Lung (tissue), 12 donors: ENCODE measurements around the gene ANO9. TPM values are rescaled to one million over a fixed set of nuclear protein-coding genes. Genes with fewer than 3 reads are reported as not detected.
"Not testable (repeated sequence)": the region's sequence is repeated elsewhere in the genome, so short reads cannot be mapped to it uniquely, and the experiment has no call there.

ENCODE experiments used
- ATAC-seq: fragments of 200-7000 bp; cut with Tn5 transposase; one replicate; pipeline ENCODE4 v1.9.1; 2020; ENCODE audit warnings: moderate number of reproducible peaks; ENCODE audit not compliant: insufficient read depth, low FRiP score
- DNase-seq, 3 donors: peaks; one replicate each; pipeline ENCODE4 v3.0.0-alpha.2; 2013 to 2017
- H3K27ac ChIP-seq, 2 donors: one replicate each; pipeline ENCODE4 v1.5.1; 2013; ENCODE audit warnings: mild to moderate bottlenecking in 2 of 2, moderate library complexity in 2 of 2, control low read depth in 1 of 2, inconsistent platforms in 1 of 2, low read depth in 1 of 2, low read length in 1 of 2
- H3K27me3 ChIP-seq, 3 donors: one replicate each; pipeline ENCODE4 v1.5.1; 2013; ENCODE audit warnings: low read length in 2 of 3; ENCODE audit not compliant: control insufficient read depth in 3 of 3, insufficient read depth in 3 of 3
- H3K36me3 ChIP-seq, 4 donors: one replicate each; pipeline ENCODE4 v1.5.1; 2013; ENCODE audit warnings: low read length in 4 of 4, mild to moderate bottlenecking in 1 of 4, moderate library complexity in 1 of 4; ENCODE audit not compliant: control insufficient read depth in 4 of 4, insufficient read depth in 4 of 4
- H3K4me1 ChIP-seq, 5 donors: one replicate each; pipeline ENCODE4 v1.5.1; 2013; ENCODE audit warnings: low read length in 5 of 5, mild to moderate bottlenecking in 2 of 5, moderate library complexity in 1 of 5; ENCODE audit not compliant: control insufficient read depth in 5 of 5, insufficient read depth in 5 of 5
- H3K4me3 ChIP-seq: one replicate; pipeline ENCODE4 v1.5.1; 2013; ENCODE audit warnings: mild to moderate bottlenecking, control low read depth, moderate library complexity
- H3K9ac ChIP-seq, 2 donors: one replicate each; pipeline ENCODE4 v1.5.1; 2013; ENCODE audit warnings: low read length in 2 of 2, control low read depth in 1 of 2; ENCODE audit not compliant: insufficient read depth in 1 of 2
- H3K9me3 ChIP-seq, 4 donors: one replicate each; pipeline ENCODE4 v1.5.1; 2013; ENCODE audit warnings: low read length in 3 of 4, mild to moderate bottlenecking in 1 of 4, moderate library complexity in 1 of 4; ENCODE audit not compliant: control insufficient read depth in 4 of 4, insufficient read depth in 3 of 4
- WGBS, 2 donors: extraction: QIAGEN DNeasy Blood & Tissue Kit; methylation state at CpG; one replicate each; pipeline ENCODE4 v1.1.7; 2013; 5-methylcytosine and 5-hydroxymethylcytosine counted together
- polyA plus RNA-seq, 2 donors: library from polyadenylated mRNA; stranded (reverse); fragments of 200-250 nt; gene quantifications; one replicate each; pipeline ENCODE4 v1.2.1, GENCODE V29; 2013
- total RNA-seq, 2 donors: library from RNA; depleted of rRNA in 1 of 2; stranded (reverse); fragments of >200 nt in 1 of 2; gene quantifications; one replicate each; pipeline ENCODE4 v1.2.1, GENCODE V29; 2014 to 2021
- TF ChIP-seq, protein P1 (sequence below): IDR thresholded peaks from 2 replicates; pipeline ENCODE4 v1.5.1; 2012; ENCODE audit warnings: mild to moderate bottlenecking; ENCODE audit errors: control extremely low read depth, extremely low read depth
- donor health status: control.
- donor health status: control.
- donor health status: Bipolar disorder and iron deficiency.
- donor health status: healthy.
- donor health status: DM: yes; HTN: yes; CAD: no.

ANO9 gene
- total and polyA plus RNA-seq, 4 donors: 5.8 to 18.6 (median 13.2) TPM

DNA sequence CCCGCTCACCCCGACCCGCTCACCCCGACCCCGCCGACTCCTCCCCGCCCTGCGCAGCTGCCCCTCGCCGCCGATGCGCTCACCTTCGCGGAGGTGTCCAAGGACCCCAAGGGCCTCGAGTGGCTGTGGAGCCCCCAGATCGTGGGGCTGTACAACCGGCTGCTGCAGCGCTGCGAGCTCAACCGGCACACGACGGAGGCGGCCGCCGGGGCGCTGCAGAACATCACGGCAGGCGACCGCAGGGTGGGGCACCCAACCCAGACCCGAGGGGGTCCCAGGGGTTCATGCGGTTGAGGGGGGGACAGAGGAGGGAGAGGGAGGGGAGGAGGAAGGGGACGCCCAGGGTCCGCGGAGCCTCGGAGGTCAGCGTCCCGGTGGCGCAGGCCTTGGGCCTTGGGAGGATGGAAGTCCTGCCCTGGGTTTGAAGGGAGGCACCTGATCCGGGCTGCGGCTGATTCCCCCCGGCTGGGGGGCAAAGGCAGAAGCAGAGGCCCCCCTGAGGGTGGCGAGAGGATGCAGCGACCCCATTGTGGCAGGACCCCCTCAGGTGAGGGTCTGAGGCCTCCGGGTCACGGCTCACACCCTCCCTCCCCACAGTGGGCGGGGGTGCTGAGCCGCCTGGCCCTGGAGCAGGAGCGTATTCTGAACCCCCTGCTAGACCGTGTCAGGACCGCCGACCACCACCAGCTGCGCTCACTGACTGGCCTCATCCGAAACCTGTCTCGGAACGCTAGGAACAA is 38.6 kb downstream of the ANO9 start:
- H3K9ac ChIP-seq: no peak overlapping the region
- no peaks in the 10 kb centered on the region for H3K27me3 ChIP-seq
- 58 to 83% methylated on average over 51 to 55 of the region's 55 CpGs for WGBS, 2 donors
- H3K36me3 ChIP-seq: peaks cover 0 to 9% (median 0%) of the 10 kb centered on the region in 4 donors
- no peak overlapping the region for H3K27ac ChIP-seq
- TF ChIP-seq, protein P1, sequence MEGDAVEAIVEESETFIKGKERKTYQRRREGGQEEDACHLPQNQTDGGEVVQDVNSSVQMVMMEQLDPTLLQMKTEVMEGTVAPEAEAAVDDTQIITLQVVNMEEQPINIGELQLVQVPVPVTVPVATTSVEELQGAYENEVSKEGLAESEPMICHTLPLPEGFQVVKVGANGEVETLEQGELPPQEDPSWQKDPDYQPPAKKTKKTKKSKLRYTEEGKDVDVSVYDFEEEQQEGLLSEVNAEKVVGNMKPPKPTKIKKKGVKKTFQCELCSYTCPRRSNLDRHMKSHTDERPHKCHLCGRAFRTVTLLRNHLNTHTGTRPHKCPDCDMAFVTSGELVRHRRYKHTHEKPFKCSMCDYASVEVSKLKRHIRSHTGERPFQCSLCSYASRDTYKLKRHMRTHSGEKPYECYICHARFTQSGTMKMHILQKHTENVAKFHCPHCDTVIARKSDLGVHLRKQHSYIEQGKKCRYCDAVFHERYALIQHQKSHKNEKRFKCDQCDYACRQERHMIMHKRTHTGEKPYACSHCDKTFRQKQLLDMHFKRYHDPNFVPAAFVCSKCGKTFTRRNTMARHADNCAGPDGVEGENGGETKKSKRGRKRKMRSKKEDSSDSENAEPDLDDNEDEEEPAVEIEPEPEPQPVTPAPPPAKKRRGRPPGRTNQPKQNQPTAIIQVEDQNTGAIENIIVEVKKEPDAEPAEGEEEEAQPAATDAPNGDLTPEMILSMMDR: no peak
- ATAC-seq: no peak
- H3K4me3 ChIP-seq: no peak overlapping the region
- H3K9me3 ChIP-seq: no peaks in the 10 kb centered on the region
- H3K4me1 ChIP-seq: peaks cover 0 to 9% (median 0%) of the 10 kb centered on the region in 5 donors
- DNase-seq: no peak

- H3K9me3 ChIP-seq, H3K27ac ChIP-seq, H3K4me3 ChIP-seq, H3K4me1 ChIP-seq, ATAC-seq, H3K9ac ChIP-seq, DNase-seq, H3K27me3 ChIP-seq: not testable (repeated sequence)
- WGBS, 2 donors: 98% methylated on average over 12 of the region's 52 CpGs; no CpG with 5 or more reads in 1 of the 2 donors
- H3K36me3 ChIP-seq: peaks cover 0 to 15% (median 0%) of the 10 kb centered on the region in 4 donors
These were observed 40.6 kb downstream of the ANO9 start for GRCh38 chr11:401196-401595.

GRCh38 chr11:400241-400689 is 41.5 kb downstream of the ANO9 start:
- TF ChIP-seq, protein P1: no peak
- Histone ChIP-seq H3K9me3 (no peaks in the 10 kb centered on the region), H3K4me1 (peaks cover 0 to 12% (median 0%) of the 10 kb centered on the region in 5 donors), H3K9ac (no peak overlapping the region), H3K4me3 (no peak overlapping the region), H3K36me3 (peaks cover 0 to 13% (median 0%) of the 10 kb centered on the region in 4 donors), H3K27me3 (no peaks in the 10 kb centered on the region), H3K27ac (no peak overlapping the region)
- ATAC-seq: no peak
- WGBS, 2 donors: 21 to 66% methylated on average over 21 to 50 of the region's 50 CpGs
- DNase-seq: no peak

GRCh38 chr11:399731-400211 is 42.0 kb downstream of the ANO9 start:
- TF ChIP-seq, protein P1: no peak
- 41 to 72% methylated on average over 21 of the region's 21 CpGs for WGBS, 2 donors
- Histone ChIP-seq H3K9ac (no peak overlapping the region), H3K4me1 (peaks cover 0 to 13% (median 0%) of the 10 kb centered on the region in 5 donors), H3K4me3 (no peak overlapping the region), H3K9me3 (no peaks in the 10 kb centered on the region), H3K27me3 (no peaks in the 10 kb centered on the region), H3K36me3 (peaks cover 0 to 13% (median 0%) of the 10 kb centered on the region in 4 donors), H3K27ac (no peak overlapping the region)
- DNase-seq (no peak), ATAC-seq (no peak)
